Measurements from ENCODE around the gene RALY.

DNA sequence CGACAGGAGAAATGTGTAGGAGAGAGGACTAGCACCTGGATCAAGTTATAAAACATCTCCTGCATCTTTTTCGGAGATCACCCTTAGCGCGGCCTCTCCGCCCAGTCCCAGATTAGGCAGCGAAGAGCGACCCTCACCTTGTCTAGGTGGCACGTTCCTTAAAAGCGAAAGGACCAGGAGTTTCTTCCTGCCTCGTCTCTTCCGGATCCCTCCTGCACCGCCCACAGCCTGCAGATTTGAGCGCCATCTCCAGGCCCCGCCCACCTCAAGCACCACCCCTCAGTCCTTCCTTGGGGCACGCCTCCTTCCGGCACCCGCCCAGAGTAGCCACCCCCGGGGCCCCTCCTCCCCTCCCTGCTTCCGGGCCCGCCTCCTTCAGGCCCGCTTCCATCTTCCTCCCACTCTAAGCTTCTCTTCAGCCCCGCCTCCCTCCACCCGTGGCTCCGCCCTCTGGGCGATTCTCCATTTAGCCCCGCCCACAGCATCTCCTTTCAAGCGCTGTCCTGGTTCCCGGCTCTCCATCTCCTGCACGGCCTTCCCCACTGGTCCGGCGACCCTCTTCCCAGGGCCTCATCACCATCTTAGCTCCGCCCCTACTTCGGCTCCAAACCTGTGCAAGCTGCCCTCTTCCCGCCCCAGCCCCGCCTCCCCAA lies 662 bp upstream of the RALY start:
- TF ChIP-seq, protein P1, sequence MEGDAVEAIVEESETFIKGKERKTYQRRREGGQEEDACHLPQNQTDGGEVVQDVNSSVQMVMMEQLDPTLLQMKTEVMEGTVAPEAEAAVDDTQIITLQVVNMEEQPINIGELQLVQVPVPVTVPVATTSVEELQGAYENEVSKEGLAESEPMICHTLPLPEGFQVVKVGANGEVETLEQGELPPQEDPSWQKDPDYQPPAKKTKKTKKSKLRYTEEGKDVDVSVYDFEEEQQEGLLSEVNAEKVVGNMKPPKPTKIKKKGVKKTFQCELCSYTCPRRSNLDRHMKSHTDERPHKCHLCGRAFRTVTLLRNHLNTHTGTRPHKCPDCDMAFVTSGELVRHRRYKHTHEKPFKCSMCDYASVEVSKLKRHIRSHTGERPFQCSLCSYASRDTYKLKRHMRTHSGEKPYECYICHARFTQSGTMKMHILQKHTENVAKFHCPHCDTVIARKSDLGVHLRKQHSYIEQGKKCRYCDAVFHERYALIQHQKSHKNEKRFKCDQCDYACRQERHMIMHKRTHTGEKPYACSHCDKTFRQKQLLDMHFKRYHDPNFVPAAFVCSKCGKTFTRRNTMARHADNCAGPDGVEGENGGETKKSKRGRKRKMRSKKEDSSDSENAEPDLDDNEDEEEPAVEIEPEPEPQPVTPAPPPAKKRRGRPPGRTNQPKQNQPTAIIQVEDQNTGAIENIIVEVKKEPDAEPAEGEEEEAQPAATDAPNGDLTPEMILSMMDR (conservative IDR thresholded peaks at IDR 0.05; ENCODE audit: low read length): no peak; the same call in 1 of the 2 replicates
- TF ChIP-seq EZH2phosphoT487 (IDR thresholded peaks at IDR 0.05; ENCODE audit: borderline replicate concordance, low read depth, low read length): no peak
